Measurements from ENCODE around the gene FCGR3B.
"Not testable (repeated sequence)": the region's sequence is repeated elsewhere in the genome, so short reads cannot be mapped to it uniquely, and the experiment has no call there.

The FCGR3B gene

DNA sequence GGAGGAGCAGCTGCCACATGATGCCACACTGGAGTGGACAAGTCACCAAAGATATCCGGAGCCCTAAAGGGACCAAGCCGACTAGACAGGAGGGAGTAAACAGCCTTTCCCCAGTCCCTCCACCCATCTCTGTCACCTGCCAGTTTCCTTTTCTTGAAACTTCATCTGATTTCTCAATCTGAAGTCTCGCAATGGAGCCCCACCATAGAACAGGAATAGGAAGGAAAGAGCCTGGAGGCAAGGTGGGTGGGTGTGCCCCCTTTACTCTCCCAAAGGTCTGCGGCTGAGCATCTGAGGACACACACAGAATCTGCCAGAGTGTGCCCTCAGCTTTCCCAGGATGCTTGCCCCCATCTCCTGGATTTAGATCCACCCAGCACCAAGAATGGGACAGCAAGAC is at the start of gene FCGR3B:
FCGR3B (minus strand) TSS at position 101 of the 400 bp plus-strand sequence; CDS start at position 19, 82 bp downstream.
- DNase-seq (ENCODE audit: low read depth): no peak

DNA sequence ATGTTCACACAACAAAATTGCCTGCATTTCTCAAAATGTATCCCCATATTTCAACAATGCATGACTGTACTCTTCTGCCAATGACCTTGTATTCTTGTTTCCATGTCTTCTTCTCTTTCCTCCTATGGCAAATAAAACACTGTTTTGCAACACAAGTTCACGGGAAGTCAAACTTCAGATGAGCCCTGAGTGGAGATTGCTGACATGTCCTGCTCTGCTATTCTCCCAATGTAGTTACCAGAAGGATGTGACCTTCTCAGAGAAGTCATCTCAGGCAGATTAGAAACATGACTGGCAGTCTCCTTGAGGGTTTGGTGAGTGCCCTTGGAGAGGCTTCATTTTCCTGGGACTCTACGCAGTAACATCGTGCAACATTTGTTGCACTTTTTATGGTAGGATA is 47.5 kb upstream of the FCGR3B start:
- no peak for DNase-seq (ENCODE audit: low read depth)

DNA sequence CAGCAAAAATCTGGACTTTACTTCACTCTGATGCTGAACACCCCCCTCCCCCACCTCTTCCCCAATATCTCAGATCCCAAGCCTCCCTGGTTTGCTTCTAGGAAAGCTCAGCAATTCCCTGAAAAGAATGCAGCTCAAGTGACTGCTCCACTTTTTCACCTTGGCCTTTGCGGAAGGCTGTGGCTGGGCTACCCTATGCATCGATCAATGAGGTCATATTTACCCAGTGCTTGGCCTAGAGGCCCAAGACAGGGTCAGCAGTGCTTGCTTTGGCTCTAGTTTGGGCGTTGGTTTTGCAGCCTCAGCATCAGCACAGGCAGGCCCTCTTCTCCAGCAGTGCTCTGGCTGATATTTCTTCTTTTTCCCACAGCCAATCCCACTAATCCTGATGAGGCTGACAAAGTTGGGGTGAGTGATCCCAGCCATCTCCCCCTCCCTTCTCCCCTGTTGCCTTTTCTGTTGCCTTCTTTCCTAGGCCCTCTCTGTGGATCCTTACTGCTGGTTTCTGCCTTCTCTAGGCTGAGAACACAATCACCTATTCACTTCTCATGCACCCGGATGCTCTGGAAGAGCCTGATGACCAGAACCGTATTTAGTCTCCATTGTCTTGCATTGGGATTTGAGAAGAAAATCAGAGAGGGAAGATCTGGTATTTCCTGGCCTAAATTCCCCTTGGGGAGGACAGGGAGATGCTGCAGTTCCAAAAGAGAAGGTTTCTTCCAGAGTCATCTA is 46.1 kb upstream of the FCGR3B start:
- DNase-seq (ENCODE audit: low read depth): no peak

DNA sequence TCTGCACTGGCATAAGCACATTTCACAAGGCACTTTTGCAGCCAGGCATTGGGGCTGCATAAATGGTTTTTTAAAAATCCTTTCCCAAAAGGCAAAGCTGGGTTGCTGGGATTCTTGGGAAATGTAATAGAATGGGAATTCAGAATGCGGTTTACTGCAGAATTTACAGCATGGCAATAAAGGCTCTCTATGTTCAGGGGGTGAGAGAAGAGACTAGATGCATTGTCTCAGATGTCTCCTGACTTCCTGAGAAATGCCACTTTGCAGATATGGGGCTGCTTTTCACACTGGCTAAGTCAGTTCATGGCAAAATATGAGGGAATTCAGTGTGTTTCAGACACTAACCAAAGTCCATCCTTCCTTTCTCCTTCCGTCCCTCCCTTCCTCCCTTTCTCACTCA is 45.5 kb upstream of the FCGR3B start:
- DNase-seq (ENCODE audit: low read depth): no peak

DNA sequence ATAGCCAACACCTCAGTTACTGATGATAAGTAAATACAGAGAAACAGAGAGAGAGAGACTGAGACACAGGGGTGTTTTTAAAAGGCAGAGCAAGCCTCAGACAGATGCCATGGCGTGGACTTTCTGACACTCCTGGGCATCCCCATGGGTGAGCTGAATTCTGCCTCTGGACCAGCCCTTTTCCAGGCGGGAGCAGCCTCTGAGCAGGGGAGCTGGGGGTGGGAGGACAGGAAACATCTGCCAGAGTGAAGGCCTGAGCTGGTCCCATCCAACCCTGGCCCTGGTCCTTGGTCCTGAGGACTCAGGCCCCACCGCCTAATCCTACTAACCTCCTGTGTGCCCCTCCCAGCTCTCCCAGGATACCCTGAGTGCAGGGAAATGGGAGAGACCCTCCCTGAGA is 43.9 kb upstream of the FCGR3B start:
- DNase-seq (ENCODE audit: low read depth): not testable (repeated sequence)

DNA sequence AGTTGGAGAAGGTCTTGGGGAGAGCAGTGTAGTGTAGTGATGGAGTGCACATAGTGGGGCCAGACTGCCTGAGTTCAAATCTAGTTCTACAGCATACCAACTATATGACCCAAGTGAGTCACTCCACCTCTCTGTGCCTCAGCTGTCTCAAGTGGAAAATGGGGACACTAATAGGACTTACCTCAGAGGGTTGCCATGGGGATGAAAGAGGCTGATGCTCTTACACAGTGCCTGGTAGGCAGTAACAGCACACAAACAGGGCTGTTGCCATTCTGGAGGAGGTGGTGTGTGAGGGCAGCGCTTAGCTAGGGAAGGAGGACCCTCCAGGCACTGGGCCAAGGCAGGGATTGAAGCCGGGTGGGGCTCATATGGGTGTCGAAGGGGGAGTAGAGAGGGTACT is 43.5 kb upstream of the FCGR3B start:
- not testable (repeated sequence) for DNase-seq (ENCODE audit: low read depth)

DNA sequence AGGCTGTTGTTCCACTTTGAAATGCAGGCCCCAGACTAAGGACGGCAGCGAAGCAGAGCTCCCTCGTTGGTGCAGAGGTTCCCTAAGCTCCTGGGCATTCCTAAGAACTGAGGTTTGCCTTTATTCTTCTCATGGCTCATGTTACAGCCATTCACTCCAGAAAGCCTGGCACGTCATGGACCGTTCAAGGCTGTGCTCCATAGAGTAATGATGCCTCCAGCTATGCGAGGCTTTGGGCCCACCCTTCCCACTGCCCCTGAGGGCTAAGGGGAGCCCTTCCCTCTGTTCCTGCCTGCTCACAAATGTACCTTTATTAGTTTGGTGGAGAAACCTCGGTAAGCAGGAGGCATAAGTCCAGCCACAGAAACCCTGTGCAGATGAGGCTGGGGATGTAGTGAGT is 42.5 kb upstream of the FCGR3B start:
- DNase-seq (ENCODE audit: low read depth): not testable (repeated sequence)

DNA sequence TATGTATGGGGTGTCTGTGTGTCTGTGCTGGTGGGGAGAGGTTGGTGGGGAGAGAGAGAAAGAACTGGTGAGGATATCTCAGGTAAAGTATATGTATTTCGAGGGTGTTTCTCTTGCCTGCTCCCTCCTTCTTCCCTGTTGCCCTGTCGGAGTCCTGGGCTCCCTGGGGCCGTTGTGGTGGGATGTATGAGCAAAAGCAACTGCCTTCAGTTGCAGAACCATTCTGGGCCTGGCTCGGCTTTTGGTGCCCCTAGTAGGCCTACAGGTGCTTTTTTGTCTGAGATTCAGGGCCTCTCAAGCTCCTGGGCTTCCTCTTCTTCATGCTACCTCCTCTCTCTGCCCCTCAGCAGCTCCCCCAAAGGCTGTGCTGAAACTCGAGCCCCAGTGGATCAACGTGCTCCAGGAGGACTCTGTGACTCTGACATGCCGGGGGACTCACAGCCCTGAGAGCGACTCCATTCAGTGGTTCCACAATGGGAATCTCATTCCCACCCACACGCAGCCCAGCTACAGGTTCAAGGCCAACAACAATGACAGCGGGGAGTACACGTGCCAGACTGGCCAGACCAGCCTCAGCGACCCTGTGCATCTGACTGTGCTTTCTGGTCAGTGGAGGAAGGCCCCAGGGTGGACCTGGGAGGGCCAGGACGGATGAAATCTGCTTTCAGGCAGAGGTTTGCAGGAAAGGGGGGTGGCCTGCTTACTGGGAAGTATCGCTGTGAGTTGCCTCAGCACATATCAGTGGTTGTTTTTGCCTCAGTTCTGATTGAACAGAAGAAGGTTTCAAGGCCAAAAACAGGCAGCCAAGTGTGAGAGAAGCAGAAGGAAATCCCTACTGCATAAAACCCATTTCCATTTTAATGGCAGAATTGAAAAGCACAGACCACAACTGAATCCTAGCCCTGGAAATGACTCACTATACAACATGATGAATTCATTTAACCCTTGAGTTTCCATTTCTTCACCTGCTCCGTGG is 40.4 kb upstream of the FCGR3B start:
- DNase-seq (ENCODE audit: low read depth): not testable (repeated sequence)

DNA sequence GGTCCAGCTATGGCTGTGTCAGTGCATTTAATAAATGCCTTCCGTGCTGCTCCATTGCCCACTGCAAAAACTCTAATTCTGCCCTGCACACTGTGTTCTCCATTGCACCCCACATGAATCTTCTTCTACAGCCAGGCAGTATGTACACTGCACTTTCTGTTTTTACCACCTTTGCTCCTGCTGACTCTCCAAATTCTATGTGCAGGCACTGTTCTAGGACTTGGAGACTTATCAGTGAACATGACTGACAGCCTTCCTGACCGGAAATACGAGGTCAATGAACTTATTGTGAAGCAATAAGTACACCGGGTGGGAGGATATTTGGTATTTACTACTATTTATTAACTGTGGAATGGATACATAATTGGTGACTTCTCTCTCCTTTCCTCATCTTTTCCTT is 33.7 kb upstream of the FCGR3B start:
- DNase-seq (ENCODE audit: low read depth): not testable (repeated sequence)

DNA sequence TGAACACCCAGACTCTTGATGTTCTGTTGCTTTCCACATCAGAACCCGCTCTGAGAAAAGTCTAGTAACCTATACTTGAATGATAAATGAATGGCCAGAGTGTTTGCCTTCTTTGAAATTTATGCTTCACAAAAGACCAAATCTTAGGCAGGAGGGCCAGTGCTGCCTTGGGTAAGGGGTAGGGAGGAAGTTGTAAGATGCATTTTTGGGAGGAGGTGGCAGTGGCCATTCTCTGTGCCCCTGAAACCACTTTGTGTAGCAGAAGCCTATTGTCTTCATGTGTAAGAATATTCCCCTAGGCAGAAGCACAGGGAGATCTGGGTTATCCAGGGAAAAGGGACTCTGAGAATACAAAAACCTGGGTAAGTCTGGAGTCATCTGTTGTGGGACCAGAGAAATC is 32.6 kb upstream of the FCGR3B start:
- DNase-seq (ENCODE audit: low read depth): not testable (repeated sequence)

DNA sequence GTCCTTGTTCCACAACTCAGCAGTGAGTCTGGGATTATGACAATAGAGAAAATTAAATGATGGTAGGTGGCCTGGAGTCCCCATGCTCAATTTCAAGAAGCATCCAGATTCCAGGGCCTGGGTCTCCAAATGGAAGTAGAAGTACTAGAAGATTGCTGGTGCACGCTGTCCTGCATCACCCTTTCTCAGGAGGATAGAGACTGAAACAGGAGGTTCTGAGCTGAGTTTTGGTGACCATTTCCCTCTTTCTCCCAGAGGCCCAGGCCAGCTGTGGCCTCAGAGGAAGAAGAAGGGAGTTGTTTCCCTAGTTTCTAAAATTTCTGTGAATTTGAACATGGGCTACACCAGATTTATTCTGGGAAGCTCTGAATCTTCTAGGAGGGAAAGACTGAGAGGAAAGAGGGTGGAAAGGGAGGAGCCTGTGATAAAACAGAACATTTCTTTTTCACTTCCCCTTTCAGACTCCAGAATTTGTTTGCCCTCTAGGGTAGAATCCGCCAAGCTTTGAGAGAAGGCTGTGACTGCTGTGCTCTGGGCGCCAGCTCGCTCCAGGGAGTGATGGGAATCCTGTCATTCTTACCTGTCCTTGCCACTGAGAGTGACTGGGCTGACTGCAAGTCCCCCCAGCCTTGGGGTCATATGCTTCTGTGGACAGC is 31.8 kb upstream of the FCGR3B start, which contains the start of gene FCGR2B:
FCGR2B (plus strand) TSS at position 460 of the 656 bp plus-strand sequence; CDS start at position 559, 99 bp downstream.
- DNase-seq (ENCODE audit: low read depth): not testable (repeated sequence)

DNA sequence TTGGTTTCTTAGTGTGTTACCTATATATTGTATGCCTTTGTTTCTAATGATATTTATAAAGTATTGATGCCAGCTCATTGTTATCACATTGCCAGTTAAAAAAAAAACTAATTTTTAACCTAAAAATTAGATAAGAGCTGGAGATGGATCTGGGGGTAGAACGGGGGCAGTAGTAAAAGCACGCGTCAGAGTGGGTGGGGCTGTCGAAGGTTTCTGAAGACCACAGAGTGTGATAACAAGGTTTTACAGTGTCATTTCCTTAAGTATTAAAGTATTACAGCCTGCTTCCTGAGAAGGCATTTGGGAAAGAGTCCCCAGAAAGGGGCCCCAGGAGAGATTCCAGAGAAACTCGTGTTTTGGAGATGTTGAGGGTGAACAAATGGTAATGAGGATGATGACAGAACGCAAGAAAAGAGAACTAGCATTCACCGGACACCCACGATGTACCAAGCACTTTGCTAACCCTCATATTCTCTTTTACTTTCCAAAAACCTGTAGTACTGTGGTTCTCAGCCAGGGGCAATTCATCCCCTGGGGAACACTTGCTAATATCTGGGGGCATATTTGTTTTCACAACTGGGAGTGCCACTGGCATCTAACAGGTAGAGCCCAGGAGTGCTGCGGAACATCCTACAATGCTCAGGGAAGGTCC is 30.8 kb upstream of the FCGR3B start:
- DNase-seq (ENCODE audit: low read depth): not testable (repeated sequence)

DNA sequence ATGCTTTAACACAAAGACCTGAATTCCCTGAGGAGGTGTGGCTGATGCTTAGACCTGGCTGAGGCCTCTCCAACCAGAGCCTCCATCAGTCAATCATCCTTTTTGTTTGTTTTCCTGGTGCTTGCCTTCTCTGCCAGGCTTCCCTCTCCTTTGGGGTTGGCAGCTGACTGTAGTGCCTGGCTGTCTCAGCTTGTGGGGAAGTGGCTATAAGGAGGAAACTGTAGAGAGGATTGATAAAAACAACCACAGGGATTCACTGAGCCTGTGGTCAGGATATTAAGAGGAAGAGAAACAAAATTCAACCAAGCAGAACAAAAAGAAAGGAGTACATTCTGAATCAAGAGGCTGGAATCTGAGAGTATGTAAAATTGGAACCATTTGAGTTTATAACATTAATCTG is 27.5 kb upstream of the FCGR3B start:
- DNase-seq (ENCODE audit: low read depth): not testable (repeated sequence)

DNA sequence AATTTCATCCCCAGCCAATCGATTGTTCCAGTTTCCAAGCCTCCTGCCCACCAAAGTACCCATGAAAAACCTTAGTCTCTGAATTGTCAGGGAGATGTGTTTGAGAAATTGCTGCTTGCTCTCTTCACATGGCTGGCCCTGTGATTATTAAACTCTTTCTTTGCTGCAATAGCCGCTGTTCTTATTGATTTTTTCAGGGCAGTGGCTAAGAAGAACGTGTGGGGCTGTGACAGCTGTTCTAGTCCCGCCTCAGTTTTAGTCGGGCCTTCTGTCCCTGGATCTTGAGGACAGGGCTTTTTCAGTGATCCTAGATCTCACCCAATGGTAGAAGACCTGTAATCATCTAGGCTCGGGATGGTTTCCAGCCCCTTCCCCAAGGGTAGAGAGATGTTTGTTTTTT is 23.0 kb upstream of the FCGR3B start:
- DNase-seq (ENCODE audit: low read depth): not testable (repeated sequence)

DNA sequence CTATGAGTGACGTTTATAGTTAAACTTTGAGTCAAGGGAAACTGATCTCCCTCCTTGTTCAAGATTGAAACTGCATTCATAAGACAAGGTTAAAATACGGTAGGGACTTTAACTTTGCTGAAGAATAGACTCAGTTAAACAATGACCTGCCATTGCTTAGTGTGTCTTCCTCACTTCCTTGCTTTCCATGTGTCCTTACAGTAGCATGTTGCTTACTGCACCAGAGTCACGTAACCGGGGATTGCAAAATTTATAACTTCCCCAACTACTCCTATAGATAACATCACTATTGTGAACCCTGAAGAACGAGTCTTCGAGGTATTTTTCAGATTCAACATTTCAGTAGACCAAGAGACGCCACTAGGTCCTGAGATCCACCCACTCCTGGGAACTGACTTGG is 22.6 kb upstream of the FCGR3B start:
- DNase-seq (ENCODE audit: low read depth): not testable (repeated sequence)

DNA sequence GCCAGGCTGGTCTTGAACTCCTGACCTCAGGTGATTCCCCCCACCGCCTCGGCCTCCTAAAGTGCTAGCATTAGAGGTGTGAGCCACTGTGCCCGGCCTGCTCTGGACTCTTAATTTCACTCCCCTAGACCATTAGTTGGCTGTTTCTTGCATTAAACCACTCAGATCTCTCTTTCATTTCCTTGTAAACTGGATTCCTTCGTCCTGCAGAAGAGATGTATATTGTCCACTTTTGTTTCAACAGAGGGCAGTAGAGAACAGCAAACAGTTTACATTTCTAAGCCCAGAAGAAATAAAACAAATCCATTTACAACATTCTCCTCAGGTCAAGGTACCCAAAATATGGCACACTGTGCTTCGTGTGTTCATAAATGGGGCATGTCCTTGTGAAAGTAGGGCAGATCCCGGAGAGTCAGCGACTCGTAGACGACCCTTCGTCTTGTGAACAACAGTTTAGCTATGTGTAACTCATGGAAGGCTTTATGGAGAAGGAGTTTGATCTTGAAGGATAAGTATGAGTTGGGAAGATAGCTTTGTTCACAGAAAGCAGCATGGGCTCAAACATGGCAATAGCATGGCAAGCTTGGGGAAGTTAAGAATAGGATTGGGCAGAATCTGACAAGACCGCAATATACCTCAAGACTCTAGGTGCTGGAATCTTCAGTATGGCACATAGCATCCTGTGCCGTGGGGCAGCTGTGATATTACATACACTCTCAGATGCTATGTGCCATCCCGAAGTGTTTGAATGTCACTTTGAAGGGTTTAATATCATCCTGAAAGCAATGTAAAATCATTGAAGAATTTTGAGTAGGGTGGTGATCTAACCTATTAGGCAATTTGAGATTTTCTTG is 16.8 kb upstream of the FCGR3B start:
- not testable (repeated sequence) for DNase-seq (ENCODE audit: low read depth)

DNA sequence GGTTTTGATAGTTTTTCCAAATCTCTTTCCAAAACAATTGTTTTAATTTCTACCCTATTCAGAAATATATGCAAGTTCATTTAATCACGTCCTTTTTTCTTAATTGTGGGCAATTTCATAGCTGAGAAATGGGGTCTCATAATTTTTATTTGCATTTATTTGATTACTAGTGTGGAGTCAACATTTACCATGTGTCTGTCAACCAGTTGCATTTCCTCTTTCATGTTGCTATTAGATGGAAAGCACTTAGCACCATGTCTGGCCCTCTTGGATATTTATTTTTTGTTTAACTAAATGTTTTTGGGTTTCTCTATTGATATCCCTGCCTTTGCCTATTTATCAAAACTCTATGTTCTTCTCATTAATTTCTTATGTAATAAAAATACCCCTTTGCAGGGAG is 13.9 kb upstream of the FCGR3B start:
- DNase-seq (ENCODE audit: low read depth): not testable (repeated sequence)

DNA sequence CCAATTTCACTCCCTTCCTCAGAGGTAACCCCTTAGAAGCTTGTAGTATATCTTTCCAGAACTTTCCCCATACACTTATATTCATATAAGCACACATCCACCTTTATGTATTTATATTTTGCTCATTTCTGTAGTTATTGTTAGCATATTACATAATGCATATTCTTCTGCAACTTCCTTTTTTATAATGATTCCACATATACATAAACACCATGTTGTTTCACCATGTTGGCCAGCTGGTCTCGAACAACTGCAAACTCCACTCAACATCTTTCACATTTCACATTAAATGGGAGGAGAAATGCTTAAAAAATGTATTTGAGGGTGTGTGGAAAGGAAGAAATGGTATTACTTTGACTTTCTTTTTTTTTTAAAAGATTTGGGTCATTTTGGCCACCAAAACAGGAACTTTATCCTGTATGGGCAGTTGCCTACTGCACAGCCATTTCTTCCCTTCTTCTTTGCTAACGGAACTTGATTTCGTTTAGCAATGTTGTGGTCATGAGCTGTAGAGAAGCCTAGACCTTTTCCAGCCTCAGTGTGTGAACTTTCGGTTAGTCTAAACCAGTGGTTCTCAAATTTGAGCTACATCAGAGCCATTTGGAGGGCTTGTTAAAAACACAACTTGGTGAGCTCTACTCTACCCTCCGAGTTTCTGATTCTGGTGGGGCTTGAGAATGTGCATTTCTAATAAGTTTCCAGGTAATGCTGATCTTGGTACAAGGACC is 12.7 kb upstream of the FCGR3B start:
- DNase-seq (ENCODE audit: low read depth): not testable (repeated sequence)

DNA sequence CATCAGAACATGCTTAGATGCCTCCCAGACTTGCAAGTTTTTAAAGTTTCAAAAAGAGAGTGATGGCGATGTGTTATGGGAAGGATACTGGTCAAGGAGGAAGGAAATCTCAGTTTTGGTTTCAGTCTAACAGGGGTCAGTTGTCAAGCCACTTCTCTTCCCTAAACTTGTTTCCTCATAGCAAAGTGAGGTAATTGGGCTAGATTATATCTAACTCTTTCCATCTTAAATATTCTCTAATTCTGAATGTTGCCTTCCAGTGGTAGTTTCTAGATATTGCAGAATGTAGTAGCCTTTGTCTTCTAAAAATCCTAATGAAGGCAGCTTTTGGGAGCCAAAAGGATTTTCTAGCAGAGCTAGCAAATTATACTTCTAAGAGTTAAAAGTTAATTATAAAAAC is 11.7 kb upstream of the FCGR3B start:
- not testable (repeated sequence) for DNase-seq (ENCODE audit: low read depth)

DNA sequence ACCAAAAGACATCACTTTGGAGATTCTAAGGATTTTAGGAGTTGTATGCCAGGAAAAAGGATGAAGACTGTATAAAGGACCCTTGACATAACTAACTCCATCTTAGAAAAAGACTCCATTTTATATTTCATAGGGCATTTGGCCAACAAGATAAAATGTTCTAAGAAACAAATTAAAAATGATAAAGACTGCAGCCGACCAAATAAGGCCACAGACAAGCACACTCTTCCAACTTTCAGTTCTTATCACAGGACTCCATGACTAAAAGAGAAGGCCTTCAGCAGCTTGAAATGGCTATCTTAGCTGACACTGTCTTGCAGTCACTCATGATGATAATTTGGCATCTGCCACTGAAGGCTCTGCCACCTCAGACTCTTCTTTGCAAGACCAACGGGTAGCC is 8.2 kb upstream of the FCGR3B start:
- DNase-seq (ENCODE audit: low read depth): not testable (repeated sequence)
